NT2/D1 (cell line): Measurements from ENCODE around the gene RHOU.

Experiments used
- DNase-seq: peaks from one replicate; pipeline ENCODE4 v3.0.0-alpha.2; 2011; ENCODE audit warnings: low read depth, low spot score
- H3K27me3 ChIP-seq: 2 replicates; pipeline ENCODE4 v1.6.0; 2011; ENCODE audit warnings: mild to moderate bottlenecking; ENCODE audit not compliant: insufficient read length, insufficient read depth
- H3K36me3 ChIP-seq: 2 replicates; pipeline ENCODE4 v1.6.1; 2011; ENCODE audit warnings: mild to moderate bottlenecking, low read length, mixed read lengths; ENCODE audit not compliant: insufficient read depth, insufficient read length
- H3K4me1 ChIP-seq: 2 replicates; pipeline ENCODE4 v1.5.1; 2011; ENCODE audit not compliant: insufficient read depth, insufficient read length
- H3K4me3 ChIP-seq: 2 replicates; pipeline ENCODE4 v1.5.1; 2011; ENCODE audit warnings: low read depth; ENCODE audit not compliant: insufficient read length
- H3K9ac ChIP-seq: 2 replicates; pipeline ENCODE4 v1.6.0; 2011; ENCODE audit warnings: low read depth; ENCODE audit not compliant: insufficient read length
- H3K9me3 ChIP-seq: 2 replicates; pipeline ENCODE4 v1.5.1; 2011; ENCODE audit warnings: mild to moderate bottlenecking, low read length; ENCODE audit not compliant: insufficient read depth
- SUZ12 ChIP-seq: IDR thresholded peaks from 2 replicates; pipeline ENCODE4 v1.6.1; 2011; ENCODE audit not compliant: insufficient read length, insufficient read depth; ENCODE audit errors: extremely low read depth
- YY1 ChIP-seq: IDR thresholded peaks from 2 replicates; pipeline ENCODE4 v1.6.1; 2011; ENCODE audit not compliant: insufficient read length, insufficient read depth
- ZNF274 ChIP-seq: IDR thresholded peaks from 2 replicates; pipeline ENCODE4 v1.6.1; 2011; ENCODE audit warnings: mild to moderate bottlenecking, low read depth, low read length

Gene RHOU

DNA sequence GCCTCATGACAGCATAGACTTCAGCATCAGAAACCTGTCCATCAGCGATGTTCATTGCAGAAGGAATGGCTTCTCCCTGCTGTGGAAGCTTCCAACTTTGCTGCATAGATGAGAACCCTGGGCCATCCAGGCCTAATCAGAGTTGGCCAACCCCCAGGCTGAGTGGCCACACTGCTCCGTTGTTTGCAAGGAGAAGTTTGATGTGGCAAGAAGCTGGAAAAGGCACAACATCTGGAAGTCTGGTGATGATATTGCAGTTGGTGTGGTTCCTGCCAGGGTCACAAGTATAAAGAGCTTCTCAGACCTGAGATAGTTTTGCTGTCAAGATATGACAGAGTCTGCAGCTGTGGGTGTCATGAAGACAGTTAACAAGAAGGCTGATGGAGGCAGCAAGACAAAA, 41.2 kb downstream of the RHOU start:
- H3K4me1 ChIP-seq = no peaks in the 10 kb centered on the region
- no peaks in the 10 kb centered on the region; the same call in 1 of the 2 replicates for H3K9me3 ChIP-seq
- H3K9ac ChIP-seq = no peak overlapping the region
- DNase-seq = no peak
- no peaks in the 10 kb centered on the region for H3K27me3 ChIP-seq
- TF ChIP-seq ZNF274 = no peak
- TF ChIP-seq SUZ12 = no peak
- TF ChIP-seq YY1 = no peak
- no peaks in the 10 kb centered on the region for H3K36me3 ChIP-seq
- H3K4me3 ChIP-seq = no peak overlapping the region

DNA sequence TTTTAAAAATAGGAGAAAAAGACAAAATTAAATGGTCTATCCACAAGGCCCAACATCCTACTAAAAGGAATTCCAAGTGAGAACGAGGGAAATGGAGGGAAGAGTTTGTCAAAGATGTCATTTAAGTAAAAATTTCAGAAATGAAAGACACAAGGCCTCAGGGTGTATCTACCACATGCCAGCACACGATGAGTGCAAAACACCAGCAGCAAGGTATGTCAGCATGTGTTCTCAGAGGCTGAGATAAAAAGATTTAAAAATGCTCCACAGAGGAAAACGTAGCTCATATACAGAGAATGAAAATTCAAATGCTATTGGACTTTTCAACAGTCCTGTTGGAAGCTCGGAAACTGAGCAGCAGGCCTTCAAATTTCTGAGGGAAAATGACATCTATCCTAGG, 42.0 kb downstream of the RHOU start:
- no peak overlapping the region for H3K4me3 ChIP-seq
- no peaks in the 10 kb centered on the region; the same call in 1 of the 2 replicates for H3K9me3 ChIP-seq
- no peaks in the 10 kb centered on the region for H3K36me3 ChIP-seq
- H3K27me3 ChIP-seq = no peaks in the 10 kb centered on the region
- DNase-seq = no peak
- no peak overlapping the region for H3K9ac ChIP-seq
- H3K4me1 ChIP-seq = no peaks in the 10 kb centered on the region
- TF ChIP-seq YY1 (no peak), SUZ12 (no peak), ZNF274 (no peak)

DNA sequence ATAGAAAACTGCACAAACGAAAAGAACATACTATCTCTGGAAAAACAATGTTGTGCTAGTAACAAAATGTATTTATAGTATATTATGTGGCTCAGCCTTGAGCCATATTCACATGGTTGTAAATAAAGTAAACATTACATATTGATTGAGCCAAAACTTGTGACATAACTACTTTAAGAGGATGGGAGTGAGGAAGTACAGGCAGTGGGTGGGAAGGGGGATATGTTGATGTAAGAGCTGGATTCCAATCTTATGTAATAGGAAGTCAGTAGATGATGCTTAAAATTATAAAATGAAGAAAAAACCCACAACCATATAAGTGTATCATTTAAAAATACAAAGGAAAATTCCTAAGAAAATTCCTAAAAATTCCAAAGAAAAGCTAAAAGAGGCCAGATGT, 42.7 kb downstream of the RHOU start:
- Histone ChIP-seq H3K9me3 (no peaks in the 10 kb centered on the region; the same call in 1 of the 2 replicates), H3K4me3 (no peak overlapping the region), H3K36me3 (no peaks in the 10 kb centered on the region), H3K9ac (no peak overlapping the region), H3K4me1 (no peaks in the 10 kb centered on the region), H3K27me3 (no peaks in the 10 kb centered on the region)
- no peak for DNase-seq
- TF ChIP-seq ZNF274 (no peak), YY1 (no peak), SUZ12 (no peak)

GRCh38 chr1:228778466-228778865, 43.2 kb downstream of the RHOU start:
- no peak for TF ChIP-seq YY1
- TF ChIP-seq ZNF274 = no peak
- no peak for TF ChIP-seq SUZ12
- H3K4me3 ChIP-seq = no peak overlapping the region
- H3K36me3 ChIP-seq = no peaks in the 10 kb centered on the region
- H3K4me1 ChIP-seq = no peaks in the 10 kb centered on the region
- H3K9ac ChIP-seq = no peak overlapping the region
- H3K27me3 ChIP-seq = no peaks in the 10 kb centered on the region
- no peak for DNase-seq
- no peaks in the 10 kb centered on the region; the same call in 1 of the 2 replicates for H3K9me3 ChIP-seq

- DNase-seq = no peak
- Histone ChIP-seq H3K4me3 (no peak overlapping the region), H3K27me3 (no peaks in the 10 kb centered on the region), H3K4me1 (no peaks in the 10 kb centered on the region), H3K9ac (no peak overlapping the region), H3K36me3 (no peaks in the 10 kb centered on the region), H3K9me3 (no peaks in the 10 kb centered on the region)
- TF ChIP-seq ZNF274 (no peak), YY1 (no peak), SUZ12 (no peak)
Observed at GRCh38 chr1:228778961-228779360, 43.7 kb downstream of the RHOU start.

DNA sequence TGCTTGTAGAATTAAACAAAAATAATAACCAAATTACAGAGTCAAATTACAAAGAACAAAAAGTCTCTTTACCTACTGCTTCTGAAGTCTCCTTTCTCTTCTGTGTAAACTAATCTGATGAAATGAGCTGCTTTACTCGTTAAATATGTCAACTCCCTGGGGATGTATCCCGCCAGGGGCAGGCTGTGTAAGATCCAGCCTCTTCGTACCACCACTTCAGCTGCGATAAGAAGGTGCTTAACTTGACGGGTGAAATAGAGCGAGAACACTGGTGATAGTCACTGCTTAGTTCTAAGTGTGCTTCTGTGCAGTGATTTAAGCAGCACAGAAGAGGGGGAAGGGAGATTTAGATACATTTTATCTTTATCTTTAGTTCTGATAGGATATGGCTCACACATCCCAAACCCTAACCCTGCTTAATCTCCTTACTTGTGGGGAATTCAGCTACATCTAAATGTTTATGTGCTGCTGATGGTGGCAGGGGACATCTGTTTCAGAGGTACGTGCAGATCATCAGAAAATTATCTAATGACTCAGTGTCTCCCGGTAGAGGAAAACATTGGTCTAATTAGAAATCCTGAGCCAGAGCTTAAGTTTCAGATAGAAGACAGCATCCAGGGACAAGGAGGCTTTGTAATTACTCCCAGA, 46.0 kb downstream of the RHOU start:
- Histone ChIP-seq H3K9me3 (no peaks in the 10 kb centered on the region), H3K4me1 (no peaks in the 10 kb centered on the region), H3K9ac (no peak overlapping the region), H3K36me3 (no peaks in the 10 kb centered on the region), H3K4me3 (no peak overlapping the region), H3K27me3 (no peaks in the 10 kb centered on the region)
- no peak for DNase-seq
- TF ChIP-seq YY1 (no peak), SUZ12 (no peak), ZNF274 (no peak)

DNA sequence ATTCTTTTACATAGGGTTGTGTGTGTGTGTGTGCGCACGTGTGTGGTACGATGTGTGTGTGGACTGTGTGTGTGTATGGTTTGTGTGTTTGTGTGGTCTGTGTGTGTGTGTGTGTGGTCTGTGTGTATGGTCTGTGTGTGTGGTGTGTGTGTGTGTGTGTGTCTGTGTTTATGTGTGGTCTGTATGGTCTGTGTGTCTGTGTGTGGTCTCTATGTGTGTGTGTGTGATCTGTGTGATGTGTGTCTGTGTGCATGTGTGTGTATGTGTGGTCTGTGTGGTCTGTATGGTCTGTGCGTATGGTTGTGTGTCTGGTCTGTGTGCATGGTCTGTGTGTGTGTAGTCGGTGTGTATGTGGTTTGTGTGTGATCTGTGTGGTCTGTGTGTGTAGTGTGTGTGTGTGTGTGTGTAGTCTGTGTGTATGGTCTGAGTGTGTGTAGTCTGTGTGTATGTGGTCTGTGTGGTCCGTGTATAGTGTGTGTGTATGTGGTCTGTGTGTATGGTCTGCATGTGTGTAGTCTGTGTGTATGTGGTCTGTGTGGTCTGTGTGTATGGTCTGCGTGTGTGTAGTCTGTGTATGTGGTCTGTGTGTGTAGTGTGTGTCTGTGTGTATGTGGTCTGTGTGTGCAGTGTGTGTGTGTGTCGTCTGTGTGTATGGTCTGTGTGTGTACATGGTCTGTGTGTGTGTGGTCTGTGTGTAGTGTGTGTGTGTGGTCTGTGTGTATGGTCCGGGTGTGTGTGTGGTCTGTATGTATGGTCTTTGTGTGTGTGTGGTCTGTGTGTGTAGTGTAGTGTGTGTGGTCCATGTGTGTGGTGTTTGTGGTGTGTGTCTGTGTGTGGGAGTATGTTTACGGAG, 46.8 kb downstream of the RHOU start:
- H3K9ac ChIP-seq = no peak overlapping the region
- no peaks in the 10 kb centered on the region for H3K9me3 ChIP-seq
- no peaks in the 10 kb centered on the region for H3K27me3 ChIP-seq
- H3K4me1 ChIP-seq = no peaks in the 10 kb centered on the region
- no peak for DNase-seq
- H3K4me3 ChIP-seq = no peak overlapping the region
- TF ChIP-seq YY1 = no peak
- TF ChIP-seq ZNF274 = no peak
- no peak for TF ChIP-seq SUZ12
- no peaks in the 10 kb centered on the region for H3K36me3 ChIP-seq
